Nephron progenitor cell (in vitro differentiated cells): ENCODE results near the gene KCNAB1.

Experiments
- DNase-seq: peaks from one replicate; pipeline ENCODE4 v3.0.0; 2021
- H3K27ac Mint-ChIP-seq: 2 replicates; pipeline ENCODE4 v1.8.0; 2021; ENCODE audit warnings: mild to moderate bottlenecking, moderate library complexity, mixed read lengths
- H3K27me3 Mint-ChIP-seq: 2 replicates; pipeline ENCODE4 v1.8.0; 2021; ENCODE audit warnings: mild to moderate bottlenecking, low read depth, mixed read lengths; ENCODE audit not compliant: poor library complexity
- H3K36me3 Mint-ChIP-seq: 2 replicates; pipeline ENCODE4 v1.8.0; 2021; ENCODE audit warnings: low read depth, mixed read lengths
- H3K4me1 Mint-ChIP-seq: 2 replicates; pipeline ENCODE4 v1.8.0; 2021; ENCODE audit warnings: mixed read lengths
- H3K4me3 Mint-ChIP-seq: 2 replicates; pipeline ENCODE4 v1.8.0; 2021; ENCODE audit warnings: mild to moderate bottlenecking, moderate library complexity, mixed read lengths
- H3K9me3 Mint-ChIP-seq: 2 replicates; pipeline ENCODE4 v1.8.0; 2021; ENCODE audit warnings: mild to moderate bottlenecking, moderate library complexity, mixed read lengths
- CTCF ChIP-seq: fragments of 200-600 bp; sonication (generic); IDR thresholded peaks from 2 replicates; pipeline ENCODE4 v1.5.0; 2021; ENCODE audit warnings: antibody characterized with exemption

KCNAB1 gene

DNA sequence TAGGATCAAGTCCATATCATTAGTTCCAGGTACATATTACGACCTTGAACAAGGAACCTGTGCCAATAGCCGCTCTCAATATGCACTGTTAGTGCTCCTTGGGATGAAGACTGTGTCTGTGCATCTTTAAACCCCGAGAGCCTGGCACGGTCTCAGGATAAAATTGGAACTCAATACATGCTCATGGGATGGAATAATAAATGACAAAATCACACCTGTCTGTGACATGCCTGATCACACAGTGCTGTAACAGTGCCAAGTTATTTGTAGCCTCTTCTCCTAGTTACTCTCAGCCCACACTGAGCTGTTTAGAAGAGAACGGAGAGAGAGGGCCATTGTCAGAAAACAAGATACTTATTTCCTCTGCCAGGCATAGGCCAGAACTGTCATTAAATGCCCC, 352.3 kb downstream of the KCNAB1 start:
- DNase-seq = no peak
- peaks cover 5% of the 10 kb centered on the region for H3K4me1 Mint-ChIP-seq
- no peak for TF ChIP-seq CTCF

DNA sequence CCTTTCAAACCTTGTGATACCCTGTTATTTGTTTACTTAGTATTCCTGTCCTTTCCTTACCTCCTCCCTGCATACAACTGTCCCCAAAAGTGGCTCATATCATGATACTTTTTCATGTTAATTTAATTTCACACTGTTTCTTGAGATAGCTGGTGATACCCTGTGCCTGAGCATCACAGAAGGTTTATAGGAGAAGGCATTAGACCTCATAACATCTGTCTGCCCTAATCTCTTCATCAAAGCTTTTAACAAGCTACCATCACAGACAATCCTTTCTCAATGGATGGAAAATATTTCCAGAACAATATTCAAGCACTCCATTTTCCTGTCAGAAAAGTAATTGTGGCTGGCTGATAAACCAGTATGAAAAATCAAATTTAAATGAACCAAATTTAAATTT, 353.0 kb downstream of the KCNAB1 start:
- H3K4me3 Mint-ChIP-seq = no peak overlapping the region
- H3K9me3 Mint-ChIP-seq = no peaks in the 10 kb centered on the region
- no peaks in the 10 kb centered on the region for H3K36me3 Mint-ChIP-seq
- H3K4me1 Mint-ChIP-seq = peaks cover 5% of the 10 kb centered on the region
- H3K27me3 Mint-ChIP-seq = no peaks in the 10 kb centered on the region
- no peak for TF ChIP-seq CTCF
- H3K27ac Mint-ChIP-seq = no peak overlapping the region
- no peak for DNase-seq

More for the DNA sequence above, 352.3 kb downstream of the KCNAB1 start:
- no peak overlapping the region for H3K4me3 Mint-ChIP-seq
- H3K27ac Mint-ChIP-seq = no peak overlapping the region
- no peaks in the 10 kb centered on the region for H3K9me3 Mint-ChIP-seq
- no peaks in the 10 kb centered on the region for H3K36me3 Mint-ChIP-seq
- no peaks in the 10 kb centered on the region for H3K27me3 Mint-ChIP-seq

GRCh38 chr3:156474560-156475389, 354.4 kb downstream of the KCNAB1 start:
- peak; percentile 37 for DNase-seq
- no peaks in the 10 kb centered on the region for H3K9me3 Mint-ChIP-seq
- no peak overlapping the region for H3K27ac Mint-ChIP-seq
- H3K4me3 Mint-ChIP-seq = peak overlapping the region; percentile 80
- TF ChIP-seq CTCF = peak; percentile 66
- peaks cover 10% of the 10 kb centered on the region for H3K4me1 Mint-ChIP-seq
- no peaks in the 10 kb centered on the region for H3K36me3 Mint-ChIP-seq
- no peaks in the 10 kb centered on the region for H3K27me3 Mint-ChIP-seq

GRCh38 chr3:156477323-156477722, 356.9 kb downstream of the KCNAB1 start:
- DNase-seq = no peak
- Mint-ChIP-seq H3K4me1 (peaks cover 10% of the 10 kb centered on the region), H3K27me3 (no peaks in the 10 kb centered on the region), H3K27ac (no peak overlapping the region), H3K9me3 (no peaks in the 10 kb centered on the region), H3K4me3 (no peak overlapping the region), H3K36me3 (no peaks in the 10 kb centered on the region)
- no peak for TF ChIP-seq CTCF

- no peaks in the 10 kb centered on the region for H3K9me3 Mint-ChIP-seq
- no peak for DNase-seq
- peaks cover 10% of the 10 kb centered on the region for H3K4me1 Mint-ChIP-seq
- no peaks in the 10 kb centered on the region for H3K27me3 Mint-ChIP-seq
- H3K27ac Mint-ChIP-seq = no peak overlapping the region
- no peak overlapping the region for H3K4me3 Mint-ChIP-seq
- H3K36me3 Mint-ChIP-seq = no peaks in the 10 kb centered on the region
- TF ChIP-seq CTCF = no peak
These were observed 358.5 kb downstream of the KCNAB1 start for GRCh38 chr3:156478891-156479290.

- TF ChIP-seq CTCF = no peak
- Mint-ChIP-seq H3K36me3 (no peaks in the 10 kb centered on the region), H3K4me1 (peaks cover 10% of the 10 kb centered on the region), H3K9me3 (no peaks in the 10 kb centered on the region), H3K27me3 (no peaks in the 10 kb centered on the region), H3K27ac (no peak overlapping the region), H3K4me3 (no peak overlapping the region)
- no peak for DNase-seq
These were observed 359.2 kb downstream of the KCNAB1 start for GRCh38 chr3:156479604-156480003.
